Nephron progenitor cell (in vitro differentiated cells): ENCODE results near the gene PRPF40A.

Source experiments
- DNase-seq: peaks from one replicate; pipeline ENCODE4 v3.0.0; 2021
- H3K27ac Mint-ChIP-seq: 2 replicates; pipeline ENCODE4 v1.8.0; 2021; ENCODE audit warnings: mild to moderate bottlenecking, moderate library complexity, mixed read lengths
- H3K27me3 Mint-ChIP-seq: 2 replicates; pipeline ENCODE4 v1.8.0; 2021; ENCODE audit warnings: mild to moderate bottlenecking, low read depth, mixed read lengths; ENCODE audit not compliant: poor library complexity
- H3K36me3 Mint-ChIP-seq: 2 replicates; pipeline ENCODE4 v1.8.0; 2021; ENCODE audit warnings: low read depth, mixed read lengths
- H3K4me1 Mint-ChIP-seq: 2 replicates; pipeline ENCODE4 v1.8.0; 2021; ENCODE audit warnings: mixed read lengths
- H3K4me3 Mint-ChIP-seq: 2 replicates; pipeline ENCODE4 v1.8.0; 2021; ENCODE audit warnings: mild to moderate bottlenecking, moderate library complexity, mixed read lengths
- H3K9me3 Mint-ChIP-seq: 2 replicates; pipeline ENCODE4 v1.8.0; 2021; ENCODE audit warnings: mild to moderate bottlenecking, moderate library complexity, mixed read lengths
- CTCF ChIP-seq: fragments of 200-600 bp; sonication (generic); IDR thresholded peaks from 2 replicates; pipeline ENCODE4 v1.5.0; 2021; ENCODE audit warnings: antibody characterized with exemption

Gene PRPF40A

GRCh38 chr2:152674334-152674733 lies 42.9 kb downstream of the PRPF40A start:
- no peak for DNase-seq
- no peak overlapping the region for H3K4me3 Mint-ChIP-seq
- TF ChIP-seq CTCF = no peak
- H3K27ac Mint-ChIP-seq = no peak overlapping the region
- H3K36me3 Mint-ChIP-seq = peaks cover 60% of the 10 kb centered on the region
- no peaks in the 10 kb centered on the region for H3K4me1 Mint-ChIP-seq
- H3K9me3 Mint-ChIP-seq = no peaks in the 10 kb centered on the region
- no peaks in the 10 kb centered on the region for H3K27me3 Mint-ChIP-seq

GRCh38 chr2:152664725-152665124 lies 52.5 kb downstream of the PRPF40A start:
- Mint-ChIP-seq H3K9me3 (no peaks in the 10 kb centered on the region), H3K36me3 (peaks cover 81% of the 10 kb centered on the region), H3K27ac (peak overlapping the region; percentile 71)

GRCh38 chr2:152661076-152661475 lies 56.2 kb downstream of the PRPF40A start:
- Mint-ChIP-seq H3K27ac (no peak overlapping the region), H3K4me1 (no peaks in the 10 kb centered on the region), H3K27me3 (no peaks in the 10 kb centered on the region), H3K36me3 (peaks cover 81% of the 10 kb centered on the region), H3K9me3 (no peaks in the 10 kb centered on the region), H3K4me3 (no peak overlapping the region)
- no peak for DNase-seq
- no peak for TF ChIP-seq CTCF

More at GRCh38 chr2:152664725-152665124, 52.5 kb downstream of the PRPF40A start:
- no peak for TF ChIP-seq CTCF
- Mint-ChIP-seq H3K27me3 (no peaks in the 10 kb centered on the region), H3K4me1 (no peaks in the 10 kb centered on the region), H3K4me3 (no peak overlapping the region)
- no peak for DNase-seq

- Mint-ChIP-seq H3K9me3 (no peaks in the 10 kb centered on the region), H3K27ac (no peak overlapping the region), H3K4me3 (no peak overlapping the region), H3K36me3 (peaks cover 73% of the 10 kb centered on the region), H3K27me3 (no peaks in the 10 kb centered on the region), H3K4me1 (no peaks in the 10 kb centered on the region)
- no peak for DNase-seq
- no peak for TF ChIP-seq CTCF
Measured at GRCh38 chr2:152658221-152658620, 59.0 kb downstream of the PRPF40A start.

GRCh38 chr2:152657043-152657442 lies 60.2 kb downstream of the PRPF40A start:
- Mint-ChIP-seq H3K27me3 (no peaks in the 10 kb centered on the region), H3K4me3 (no peak overlapping the region), H3K36me3 (peaks cover 61% of the 10 kb centered on the region), H3K27ac (no peak overlapping the region), H3K4me1 (no peaks in the 10 kb centered on the region), H3K9me3 (no peaks in the 10 kb centered on the region)
- TF ChIP-seq CTCF = no peak
- no peak for DNase-seq

- Mint-ChIP-seq H3K4me1 (no peaks in the 10 kb centered on the region), H3K4me3 (no peak overlapping the region), H3K36me3 (peaks cover 53% of the 10 kb centered on the region)
Measured at GRCh38 chr2:152655880-152656279, 61.4 kb downstream of the PRPF40A start.

More at GRCh38 chr2:152655880-152656279, 61.4 kb downstream of the PRPF40A start:
- DNase-seq = no peak
- no peaks in the 10 kb centered on the region for H3K27me3 Mint-ChIP-seq
- H3K27ac Mint-ChIP-seq = no peak overlapping the region
- no peak for TF ChIP-seq CTCF
- H3K9me3 Mint-ChIP-seq = no peaks in the 10 kb centered on the region
